GM12892 (cell line): ENCODE results near the gene CYP4F11.

Source experiments
- POLR2A ChIP-seq: IDR thresholded peaks from 2 replicates; pipeline ENCODE4 v1.6.1; 2011; ENCODE audit warnings: low read depth, low read length, control low read depth
- TAF1 ChIP-seq: IDR thresholded peaks from 2 replicates; pipeline ENCODE4 v1.6.1; 2011; ENCODE audit warnings: low read depth, mild to moderate bottlenecking, control low read depth, low read length, borderline replicate concordance

GRCh38 chr19:15897738-15898276, 36.5 kb downstream of the CYP4F11 start, which contains the start of gene CYP4F2:
- TF ChIP-seq POLR2A: no peak
- no peak for TF ChIP-seq TAF1
